HL-60 (cell line): ENCODE measurements around the gene GID8.

Experiments used
- POLR2AphosphoS5 ChIP-seq: IDR thresholded peaks from 2 replicates; pipeline ENCODE4 v1.6.1; 2012; ENCODE audit warnings: low read depth
- TF ChIP-seq, protein P1 (sequence below): IDR thresholded peaks from one replicate; pipeline ENCODE4 v1.5.1; 2011; ENCODE audit warnings: low read length, control low read depth, inconsistent platforms; ENCODE audit not compliant: insufficient read depth

- TF ChIP-seq, protein P1, sequence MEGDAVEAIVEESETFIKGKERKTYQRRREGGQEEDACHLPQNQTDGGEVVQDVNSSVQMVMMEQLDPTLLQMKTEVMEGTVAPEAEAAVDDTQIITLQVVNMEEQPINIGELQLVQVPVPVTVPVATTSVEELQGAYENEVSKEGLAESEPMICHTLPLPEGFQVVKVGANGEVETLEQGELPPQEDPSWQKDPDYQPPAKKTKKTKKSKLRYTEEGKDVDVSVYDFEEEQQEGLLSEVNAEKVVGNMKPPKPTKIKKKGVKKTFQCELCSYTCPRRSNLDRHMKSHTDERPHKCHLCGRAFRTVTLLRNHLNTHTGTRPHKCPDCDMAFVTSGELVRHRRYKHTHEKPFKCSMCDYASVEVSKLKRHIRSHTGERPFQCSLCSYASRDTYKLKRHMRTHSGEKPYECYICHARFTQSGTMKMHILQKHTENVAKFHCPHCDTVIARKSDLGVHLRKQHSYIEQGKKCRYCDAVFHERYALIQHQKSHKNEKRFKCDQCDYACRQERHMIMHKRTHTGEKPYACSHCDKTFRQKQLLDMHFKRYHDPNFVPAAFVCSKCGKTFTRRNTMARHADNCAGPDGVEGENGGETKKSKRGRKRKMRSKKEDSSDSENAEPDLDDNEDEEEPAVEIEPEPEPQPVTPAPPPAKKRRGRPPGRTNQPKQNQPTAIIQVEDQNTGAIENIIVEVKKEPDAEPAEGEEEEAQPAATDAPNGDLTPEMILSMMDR: peak; percentile 63
- no peak for TF ChIP-seq POLR2AphosphoS5
These were observed 16.7 kb upstream of the GID8 start for GRCh38 chr20:62921119-62921687.
